ENCODE measurements around the gene LTB4R.

The LTB4R gene

DNA sequence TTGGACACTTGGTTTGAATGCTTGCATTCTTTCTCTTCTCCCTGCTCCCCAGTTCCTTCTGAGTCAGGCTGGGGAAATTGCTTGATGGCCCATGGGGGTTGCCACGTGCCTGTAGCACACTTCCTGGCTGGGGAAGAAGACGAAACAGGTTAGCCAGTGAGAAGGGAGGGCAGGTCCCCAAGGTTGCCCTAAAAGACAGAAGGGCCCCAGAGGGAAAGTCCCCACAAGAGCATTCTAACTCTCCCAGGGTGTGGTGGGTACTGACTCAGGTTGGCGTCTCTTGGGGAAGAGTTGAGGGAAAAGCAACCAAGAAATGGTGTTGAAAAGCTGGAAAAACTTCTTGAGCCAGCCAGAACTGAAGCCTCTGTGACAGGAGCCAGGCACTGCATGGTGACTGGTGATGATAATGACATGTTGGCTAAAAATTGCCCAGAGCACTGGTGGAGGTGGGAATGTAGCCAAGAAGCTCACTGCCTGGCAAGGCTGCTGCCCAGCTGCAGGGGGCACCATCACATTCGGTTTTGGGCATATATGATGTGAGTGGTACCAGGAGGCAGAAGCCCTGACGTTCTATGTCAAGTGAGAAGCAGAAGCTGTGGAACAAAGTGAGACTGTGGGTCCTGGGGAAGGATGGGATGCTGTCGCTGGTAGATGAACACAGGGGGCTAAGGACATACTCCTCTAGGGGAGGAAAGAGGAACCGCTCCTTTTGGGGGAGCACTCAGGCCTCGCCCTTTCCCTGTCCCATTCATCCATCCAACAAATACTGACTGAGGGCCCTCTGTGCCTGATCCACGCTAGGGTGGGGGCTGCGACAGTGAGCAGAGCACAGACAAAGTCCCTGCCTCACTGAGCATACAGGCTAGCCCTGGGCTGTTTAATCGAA lies 31.8 kb upstream of the LTB4R start:
- DNase-seq = no peak

DNA sequence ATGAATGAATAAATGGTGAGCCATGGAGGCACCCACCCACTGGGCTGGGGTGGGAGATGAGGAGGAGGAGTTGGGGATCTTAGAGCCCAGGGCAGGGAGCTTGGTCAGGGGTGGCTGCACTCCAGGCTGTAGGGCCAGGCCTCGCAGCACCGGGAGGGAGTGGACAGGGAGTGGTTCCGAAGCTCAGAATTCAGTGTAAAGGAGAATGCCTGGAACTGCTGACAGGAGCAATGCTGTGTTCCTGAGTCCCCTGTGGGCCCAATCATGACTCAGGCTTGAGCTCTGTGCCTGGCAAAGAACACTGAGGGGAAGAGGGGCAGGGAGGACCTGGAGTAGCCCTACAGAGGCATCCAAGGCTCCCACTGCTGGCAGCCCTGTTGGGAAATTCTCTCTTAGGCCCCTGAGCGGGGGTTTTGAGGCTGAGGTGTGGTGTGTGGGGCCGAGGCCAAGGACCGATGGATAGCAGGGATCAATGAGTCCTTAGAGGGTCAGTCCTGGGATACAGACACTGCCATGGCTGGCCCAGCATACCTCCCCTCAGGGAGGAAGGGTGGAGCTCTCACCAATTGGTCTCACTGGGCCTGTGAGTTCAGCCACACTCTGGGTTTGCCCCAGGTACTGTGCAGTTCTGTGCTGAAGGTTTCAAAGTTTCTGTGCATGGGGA lies 30.4 kb upstream of the LTB4R start:
- DNase-seq = no peak

DNA sequence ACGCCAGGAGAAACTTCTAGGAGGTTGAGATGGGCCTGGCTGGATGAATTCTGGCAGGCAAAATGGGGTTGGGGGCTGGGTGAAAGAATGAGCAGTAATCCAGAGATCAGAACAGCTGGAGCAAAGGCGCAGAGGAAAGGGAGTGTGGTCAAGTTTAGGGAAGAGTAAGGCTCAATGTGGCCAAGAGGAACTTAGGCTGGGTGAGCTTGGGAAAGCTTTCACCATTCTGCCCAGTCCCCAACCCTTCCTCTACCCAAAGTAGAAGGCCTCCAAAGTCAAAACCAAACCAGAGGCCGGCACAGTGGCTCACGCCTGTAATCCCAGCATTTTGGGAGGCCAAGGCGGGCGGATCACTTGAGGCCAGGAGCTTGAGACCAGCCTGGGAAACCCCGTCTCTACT lies 29.7 kb upstream of the LTB4R start:
- DNase-seq = no peak

DNA sequence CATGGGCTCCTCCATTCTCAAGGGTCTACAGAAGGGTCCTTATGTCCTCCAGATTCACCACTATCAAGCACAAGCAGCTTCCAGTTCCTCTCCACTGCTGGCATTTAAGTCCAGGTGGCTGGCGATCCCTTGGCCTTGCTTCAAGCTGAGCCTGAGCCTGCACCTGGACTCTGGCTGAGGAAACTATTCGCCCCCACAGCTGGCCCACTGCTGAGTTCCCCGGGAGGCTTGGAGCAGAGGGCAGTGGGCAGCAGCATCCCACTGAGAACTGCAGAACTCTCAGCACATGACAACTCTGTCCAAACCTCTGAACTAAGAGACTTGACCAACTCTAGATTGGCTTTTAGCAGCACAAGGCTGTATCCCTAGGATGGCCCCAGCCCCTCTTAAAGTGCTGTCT lies 28.6 kb upstream of the LTB4R start:
- no peak for DNase-seq

DNA sequence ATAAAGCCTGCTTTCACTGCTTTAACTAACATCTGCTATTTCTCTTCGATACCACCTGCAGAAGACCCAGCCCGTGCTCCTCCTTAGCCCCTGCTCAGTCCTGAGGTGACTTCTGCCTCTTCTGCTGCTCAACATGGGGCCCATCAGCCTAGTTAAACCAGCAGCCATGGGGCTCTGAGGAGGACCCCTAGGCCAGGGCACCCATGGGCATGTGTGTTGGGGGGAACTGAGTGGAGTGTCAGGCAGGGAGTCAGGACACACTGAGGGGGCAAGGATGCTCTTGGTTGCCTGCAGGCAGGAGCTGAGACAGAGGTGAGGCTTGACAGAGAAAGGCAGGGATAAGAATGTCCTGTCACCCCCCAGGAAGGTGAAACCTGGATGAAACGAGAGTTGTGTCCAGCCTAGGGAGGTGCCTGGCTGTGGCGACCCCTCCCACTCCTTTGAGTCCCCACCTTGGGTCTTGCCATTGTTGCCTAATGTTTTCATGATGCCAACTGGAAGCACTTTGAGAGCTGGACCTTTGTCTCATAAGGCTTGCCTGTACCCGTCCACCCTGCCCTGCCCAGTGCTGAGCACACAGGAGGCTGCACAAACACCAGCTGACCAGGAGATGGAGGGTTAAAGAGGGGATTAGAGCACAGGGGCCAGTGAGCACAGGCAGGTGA lies 27.4 kb upstream of the LTB4R start:
- no peak for DNase-seq

DNA sequence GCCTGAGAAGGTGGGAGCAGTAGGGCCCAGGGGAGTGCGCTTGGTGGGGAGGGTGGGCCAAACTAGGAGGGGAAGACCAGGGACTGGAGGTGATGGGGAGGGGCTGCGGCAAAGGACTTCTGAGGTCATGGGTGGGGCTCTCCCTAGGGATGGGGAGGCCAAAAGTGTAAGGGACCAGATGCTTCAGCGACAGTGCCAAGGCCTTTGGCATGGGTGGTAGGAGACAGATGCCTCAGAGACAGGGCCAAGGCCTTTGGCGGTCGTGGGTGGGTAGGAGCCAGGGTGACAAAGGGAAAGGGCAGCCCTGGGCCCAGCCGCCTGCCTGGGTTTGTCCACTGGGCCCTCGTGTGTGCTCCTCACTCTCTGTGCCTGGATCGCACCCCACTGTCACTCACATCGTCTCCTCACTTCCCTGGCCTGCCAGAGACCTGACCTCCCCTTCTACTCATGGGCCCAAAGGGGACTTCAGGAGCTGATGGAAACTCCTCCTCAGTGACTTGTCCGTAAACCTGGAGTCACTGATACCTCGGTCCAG lies 26.7 kb upstream of the LTB4R start:
- DNase-seq = no peak

DNA sequence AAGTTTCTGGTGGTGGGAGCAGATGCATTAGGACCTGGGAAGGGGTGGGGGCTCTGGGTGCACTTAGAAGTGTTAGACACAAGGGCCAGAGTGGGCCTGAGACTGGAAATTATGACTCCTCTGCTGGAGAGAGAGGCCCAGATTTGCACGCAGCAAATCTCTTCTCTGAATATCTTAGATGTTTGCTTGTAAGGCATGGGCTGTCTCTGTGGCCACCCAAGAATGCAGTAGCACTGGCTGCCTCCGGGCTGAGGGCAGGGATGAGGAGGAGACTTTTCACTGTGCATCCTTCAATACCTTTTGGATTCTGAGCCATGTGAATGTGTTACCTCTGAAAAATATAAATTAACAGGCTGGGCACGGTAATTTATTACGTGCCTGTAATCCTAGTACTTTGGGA lies 26.0 kb upstream of the LTB4R start:
- no peak for DNase-seq

DNA sequence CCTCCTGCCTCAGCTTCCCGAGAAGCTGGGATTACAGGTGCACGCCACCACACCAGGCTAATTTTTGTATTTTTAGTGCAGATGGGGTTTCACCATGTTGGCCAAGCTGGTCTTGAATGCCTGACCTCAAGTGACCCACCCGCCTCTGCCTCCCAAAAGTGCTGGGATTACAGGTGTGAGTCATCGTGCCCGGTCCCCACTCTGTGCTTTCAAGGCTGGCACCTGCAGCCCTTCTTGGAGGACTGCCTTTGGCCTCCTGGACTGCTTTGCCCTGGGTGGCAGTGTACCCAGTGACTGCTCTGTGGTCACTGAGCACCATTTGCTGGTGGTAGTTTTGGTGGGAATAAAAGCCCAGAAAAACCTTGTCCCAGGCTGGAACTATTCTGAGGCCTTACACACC lies 24.3 kb upstream of the LTB4R start:
- no peak for DNase-seq

DNA sequence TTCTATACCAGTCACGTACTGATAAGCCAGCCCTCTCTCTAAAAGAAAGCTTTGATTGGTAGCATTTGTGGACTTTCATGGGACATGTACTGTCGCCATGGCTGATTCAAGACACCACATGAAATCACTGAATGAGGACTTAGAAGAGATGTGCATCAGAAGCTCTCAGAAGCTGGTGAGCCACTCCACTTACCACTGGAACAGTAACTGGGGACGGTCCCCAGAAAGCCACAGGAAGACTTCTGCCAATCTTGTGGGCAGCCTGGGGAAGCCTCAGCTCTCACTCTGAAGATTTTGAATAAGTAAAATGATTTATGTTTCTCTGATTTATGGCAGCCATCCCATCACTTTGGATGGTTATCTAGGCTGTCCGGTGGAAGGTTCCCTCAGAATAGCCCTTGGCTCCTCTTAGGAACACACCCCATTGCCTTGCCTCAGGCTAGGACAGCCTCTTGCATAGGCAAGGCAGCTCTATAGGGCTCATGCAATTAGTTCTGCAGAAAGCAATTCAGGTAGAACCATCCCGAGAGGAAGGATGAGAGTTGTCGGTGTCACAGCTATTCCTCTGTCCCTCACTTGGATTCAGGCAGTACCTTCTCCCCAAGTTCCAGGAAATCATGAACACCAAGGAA lies 21.5 kb upstream of the LTB4R start:
- DNase-seq = no peak

DNA sequence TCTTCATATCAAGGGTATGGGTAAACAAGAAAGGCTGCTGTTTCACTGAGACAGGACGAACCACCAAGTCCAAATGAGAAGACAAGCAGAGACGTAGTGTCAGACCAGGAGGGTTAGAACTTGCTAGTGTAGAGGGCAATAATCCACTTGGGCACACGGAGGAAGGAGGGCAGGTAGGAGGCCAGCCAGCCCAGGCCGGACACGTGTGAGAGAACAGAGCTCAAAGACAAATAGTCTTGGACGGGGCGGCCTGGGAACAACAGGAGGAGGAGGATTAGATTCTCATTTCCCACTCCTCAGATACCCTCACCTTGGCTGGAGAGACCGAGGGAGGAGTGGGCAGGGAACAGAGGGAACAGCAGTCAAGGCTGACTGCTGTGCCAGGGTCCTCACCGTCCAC lies 20.6 kb upstream of the LTB4R start:
- DNase-seq = no peak

DNA sequence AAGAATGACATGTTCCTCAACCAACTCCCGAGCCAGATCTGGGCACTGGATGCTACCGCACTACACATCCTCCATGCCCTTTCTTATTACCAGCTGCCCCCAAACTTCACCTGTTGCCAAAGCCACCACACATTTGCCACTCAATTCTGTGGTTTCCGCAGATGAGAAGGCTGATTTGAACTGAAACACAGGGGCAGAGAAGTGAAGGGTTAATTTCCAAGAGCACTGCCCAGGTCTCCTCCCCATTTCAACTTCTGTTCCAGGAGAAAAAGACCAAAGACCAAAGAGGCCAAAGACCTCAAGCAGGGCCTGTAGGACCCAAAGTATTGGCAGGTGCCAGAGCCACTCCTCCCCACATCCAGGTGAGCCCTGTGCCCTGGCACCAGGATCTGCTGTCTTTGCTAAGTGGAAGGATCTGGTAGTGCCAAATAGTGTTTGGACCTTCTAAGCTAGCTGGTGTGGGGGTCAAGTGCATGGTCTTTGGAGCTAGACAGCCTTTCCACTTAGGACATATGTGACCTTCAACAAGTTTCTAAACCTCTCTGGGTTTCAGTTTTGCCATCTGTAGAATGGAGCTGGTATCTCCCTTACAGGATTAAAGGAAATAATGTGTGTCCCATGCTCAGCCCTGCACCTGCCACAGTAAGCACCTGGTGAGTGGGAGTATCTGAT lies 19.7 kb upstream of the LTB4R start:
- DNase-seq = no peak

DNA sequence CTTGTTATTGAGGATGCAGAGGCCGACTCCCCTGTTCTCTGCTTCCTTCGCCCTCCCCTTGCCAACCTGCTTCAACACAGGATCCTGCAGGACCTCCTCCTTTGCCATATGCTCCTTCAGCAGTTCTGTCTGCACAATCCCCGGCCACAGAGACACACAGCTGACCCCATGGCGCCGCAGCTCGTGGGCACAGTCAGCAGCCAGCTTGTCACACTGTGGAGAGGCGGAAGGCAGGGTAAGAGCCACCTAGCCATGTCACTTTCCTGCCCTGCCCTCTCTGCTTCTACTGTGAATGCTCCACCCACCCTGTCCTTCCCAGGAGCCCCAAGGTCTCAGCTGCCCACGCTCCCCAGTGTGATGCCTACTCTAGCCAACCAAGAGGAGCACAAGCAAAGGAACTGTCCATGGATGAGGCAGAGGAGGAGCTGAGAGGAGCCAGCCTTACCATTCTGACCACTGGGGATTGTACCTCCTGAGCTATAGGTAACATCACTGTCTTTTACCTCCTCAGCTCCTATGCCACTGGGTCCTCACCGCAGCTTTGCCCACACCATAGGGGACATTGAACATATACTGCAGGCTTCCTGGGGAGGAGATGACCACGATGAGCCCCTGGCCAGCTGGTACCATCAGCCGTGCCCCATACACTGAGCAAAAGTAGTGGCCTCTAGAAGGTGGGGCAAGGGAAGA lies 19.0 kb upstream of the LTB4R start:
- DNase-seq = no peak

DNA sequence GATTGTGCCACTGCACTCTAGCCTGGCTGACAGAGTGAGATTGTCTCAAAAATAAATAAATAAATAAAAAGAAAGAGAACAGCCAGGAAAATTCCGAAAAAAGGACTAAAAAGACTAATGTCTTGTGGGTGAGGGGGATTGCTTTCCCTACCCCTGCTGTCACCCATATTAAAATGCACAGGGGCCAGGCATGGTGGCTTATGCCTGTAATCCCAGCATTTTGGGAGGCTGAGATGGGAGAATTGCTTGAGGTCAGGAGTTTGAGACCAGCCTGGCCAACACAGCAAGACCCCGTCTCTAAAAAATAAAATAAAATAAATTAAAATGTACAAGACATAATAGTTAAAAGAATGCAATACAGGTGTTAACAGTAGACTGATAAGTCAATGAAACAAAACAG lies 17.8 kb upstream of the LTB4R start:
- no peak for DNase-seq

DNA sequence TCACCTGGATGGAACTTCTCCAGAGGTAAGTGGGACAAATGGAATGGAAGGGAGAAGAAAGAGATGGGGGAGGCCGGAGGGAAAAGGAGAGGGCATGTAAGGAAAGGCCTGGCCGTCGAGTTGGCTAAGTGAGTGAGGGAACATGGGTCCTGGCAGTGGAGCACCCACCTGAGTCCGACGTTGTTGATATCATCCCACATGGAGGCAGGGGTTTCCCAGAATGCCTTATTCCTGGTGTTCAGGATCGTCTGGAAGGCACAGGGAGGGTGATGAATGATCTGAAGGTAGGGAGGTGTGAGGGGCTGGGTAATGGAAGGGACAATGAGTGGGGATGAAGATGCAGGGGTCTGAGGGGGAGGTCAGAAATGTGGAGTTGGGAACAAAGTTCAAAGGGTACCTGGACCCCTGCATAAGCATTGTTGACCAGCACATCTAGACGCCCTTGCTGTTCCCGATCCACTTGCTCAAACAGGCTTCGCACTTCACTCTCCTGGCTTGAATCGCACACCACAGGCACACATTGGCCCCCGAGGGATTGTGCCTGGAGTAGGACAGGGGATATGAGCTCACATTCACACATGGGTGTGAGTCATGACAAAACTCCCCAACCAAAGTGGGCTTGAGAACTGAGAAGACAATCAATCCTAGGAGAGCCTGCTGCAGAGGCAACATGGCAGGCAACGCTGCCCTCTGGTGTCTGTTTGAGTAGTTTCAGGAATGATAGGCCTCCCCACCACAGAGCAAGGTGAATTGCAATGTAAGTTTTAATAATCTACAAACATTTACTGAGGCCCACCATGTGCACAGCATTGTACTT lies 14.8 kb upstream of the LTB4R start:
- peak; percentile 19 for DNase-seq

DNA sequence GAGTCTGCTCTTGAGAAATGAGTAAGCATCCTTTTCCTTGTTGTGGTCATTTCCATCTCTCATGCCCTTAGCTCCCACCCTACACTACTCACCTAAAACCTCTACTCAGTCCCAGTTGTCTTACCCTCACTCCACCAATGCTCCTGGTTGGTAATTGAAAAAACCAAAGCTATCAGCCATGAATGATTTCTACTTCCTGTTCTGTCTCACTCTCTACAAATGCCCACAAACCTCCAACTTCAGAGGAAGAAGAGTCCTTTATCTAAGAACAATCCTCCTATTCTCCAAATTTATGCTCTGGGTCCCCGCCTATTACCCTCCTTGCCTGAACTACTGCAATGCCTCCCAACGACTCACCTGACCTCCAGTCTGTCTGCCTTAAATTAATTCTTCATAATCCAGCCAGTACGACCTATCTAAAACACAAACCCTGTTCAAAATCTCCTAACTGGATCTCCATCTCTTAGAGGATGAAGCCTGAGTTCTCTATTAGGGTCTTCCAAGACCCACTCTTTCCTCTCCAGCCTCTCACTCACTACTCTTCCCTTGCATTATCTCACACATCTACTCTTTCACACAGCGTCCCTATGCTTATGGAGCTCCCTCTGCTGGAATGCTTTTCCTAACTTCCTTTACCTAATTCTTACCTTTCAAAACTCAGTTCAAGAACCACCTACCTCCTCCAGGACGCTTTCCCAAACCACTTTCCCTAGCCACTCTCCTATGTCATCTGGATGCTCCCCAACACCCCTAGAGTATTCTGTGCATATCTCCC lies 13.9 kb upstream of the LTB4R start:
- DNase-seq = peak; percentile 29

DNA sequence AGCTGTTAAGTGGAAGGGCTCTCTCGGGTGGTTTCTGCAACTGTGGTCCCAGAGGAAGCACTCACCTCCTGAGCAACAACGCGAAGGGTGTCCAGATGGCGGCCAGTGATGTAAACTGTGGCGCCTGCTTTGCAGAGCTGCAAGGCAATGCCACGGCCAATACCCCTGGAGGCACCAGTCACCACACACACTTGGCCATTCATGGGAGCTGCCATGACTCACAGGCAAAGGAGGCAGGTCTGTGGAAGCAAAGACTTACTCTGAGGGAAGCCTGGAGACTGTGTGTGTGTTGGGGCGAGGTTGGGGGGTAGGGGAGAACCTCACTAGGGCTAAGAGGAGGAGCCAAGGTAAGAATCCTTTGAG lies 12.4 kb upstream of the LTB4R start:
- no peak for DNase-seq

DNA sequence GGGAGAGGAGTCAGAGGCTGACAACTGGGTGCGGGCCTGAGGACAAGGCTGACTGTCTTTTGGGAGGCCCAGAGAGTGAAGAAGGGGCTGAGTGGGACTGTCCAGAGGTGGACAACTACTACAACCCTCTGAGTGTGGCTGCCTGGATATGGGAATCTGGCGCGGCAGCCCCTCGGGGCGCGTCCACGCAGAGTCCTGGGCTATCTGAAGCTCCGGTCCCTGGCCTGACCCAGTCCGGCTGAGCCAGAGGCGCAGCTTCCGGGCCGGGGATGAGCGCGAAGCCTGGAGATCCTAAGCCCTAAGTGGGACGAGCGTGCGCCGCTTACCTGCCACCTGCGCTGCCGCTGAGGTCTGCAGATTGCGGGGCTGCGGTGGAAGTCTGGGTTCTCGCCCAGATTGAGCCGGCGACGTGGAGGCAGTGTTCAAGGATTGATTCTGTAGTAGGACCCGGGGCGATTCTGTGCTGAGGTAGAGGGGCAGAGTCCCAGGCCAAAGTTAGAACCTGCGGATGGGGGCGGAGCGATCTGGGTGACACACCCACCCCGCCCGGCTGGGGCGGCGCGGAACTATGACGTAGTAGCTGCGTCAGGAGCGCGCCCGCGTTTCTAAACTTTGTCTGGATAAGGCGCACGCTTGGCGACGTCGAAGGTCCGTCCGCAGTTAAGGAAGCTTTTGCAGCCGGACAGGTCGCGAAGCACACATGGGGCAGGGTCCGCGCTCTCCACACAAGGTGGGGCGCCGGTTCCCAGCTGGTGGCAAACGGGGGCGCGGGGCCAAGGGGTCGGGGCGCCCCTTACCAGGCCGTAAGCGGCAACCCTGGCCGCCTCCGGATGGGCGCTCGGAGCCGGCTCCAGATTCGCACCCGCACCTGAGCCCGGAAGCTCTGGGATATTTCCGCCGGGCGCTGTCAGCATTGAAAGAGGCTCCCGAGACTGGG lies 11.8 kb upstream of the LTB4R start, which contains the start of the genes DHRS1 and NOP9:
Gene DHRS1 (minus strand): TSS at position 526 of the 937 bp plus-strand sequence. CDS start 674 bp downstream, outside the sequence.
Gene NOP9 (plus strand): TSS at position 596 of the 937 bp plus-strand sequence. CDS start 105 bp downstream, at position 701.
- DNase-seq = peak; percentile 89

DNA sequence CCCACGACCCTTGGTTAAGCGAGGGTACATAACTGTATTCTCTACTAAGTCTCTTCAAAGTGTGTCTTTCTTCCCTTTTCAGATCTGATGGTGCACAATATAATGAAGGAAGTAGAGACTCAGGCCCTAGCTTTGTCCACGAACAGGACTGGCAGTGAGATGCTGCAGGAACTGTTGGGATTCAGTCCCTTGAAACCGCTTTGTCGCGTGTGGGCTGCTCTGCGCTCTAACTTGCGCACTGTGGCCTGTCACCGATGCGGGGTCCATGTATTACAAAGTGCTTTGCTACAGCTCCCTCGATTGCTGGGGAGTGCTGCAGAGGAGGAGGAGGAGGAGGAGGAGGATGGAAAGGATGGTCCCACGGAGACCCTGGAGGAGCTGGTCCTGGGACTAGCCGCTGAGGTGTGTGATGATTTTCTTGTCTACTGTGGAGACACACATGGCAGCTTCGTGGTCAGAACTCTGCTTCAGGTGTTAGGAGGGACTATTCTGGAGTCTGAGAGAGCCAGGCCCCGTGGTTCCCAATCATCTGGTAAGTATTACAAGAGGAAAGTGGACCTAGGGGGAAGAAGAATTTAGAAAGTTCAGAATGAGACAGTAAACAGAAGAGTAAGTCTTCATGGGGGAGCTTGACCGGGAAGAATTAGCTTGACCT lies 10.8 kb upstream of the LTB4R start:
- no peak for DNase-seq
